ENCODE data around the gene ZC2HC1C.

ZC2HC1C gene

GRCh38 chr14:75063013-75063412, 6.4 kb upstream of the ZC2HC1C start:
- Histone ChIP-seq H3K9me3 (ENCODE audit: control insufficient read depth, insufficient read depth, low read length) (no peaks in the 10 kb centered on the region), H3K79me2 (ENCODE audit: control insufficient read depth, low read length) (peaks cover 27% of the 10 kb centered on the region), H3K4me3 (ENCODE audit: low read length) (peak overlapping the region; percentile 94), H3F3A (ENCODE audit: control insufficient read depth, insufficient read depth) (peaks cover 6% of the 10 kb centered on the region), H4K20me1 (ENCODE audit: control insufficient read depth, insufficient read depth, low read depth, low read length) (no peaks in the 10 kb centered on the region), H3K27me3 (ENCODE audit: control insufficient read depth, low read length) (no peaks in the 10 kb centered on the region), H3K36me3 (ENCODE audit: control insufficient read depth, low read length) (peaks cover 27% of the 10 kb centered on the region), H3K4me2 (ENCODE audit: low read length) (peak overlapping the region; percentile 87), H3K4me1 (ENCODE audit: control insufficient read depth, low read length) (peaks cover 19% of the 10 kb centered on the region), H3K9me2 (replicated peaks; ENCODE audit: control insufficient read depth, low read length) (no peaks in the 10 kb centered on the region), H3K27ac (ENCODE audit: low read depth, low read length) (no peak overlapping the region)
- TF ChIP-seq CTCF (IDR thresholded peaks at IDR 0.05; ENCODE audit: low read depth, low read length, poor library complexity, severe bottlenecking) (no peak), EZH2phosphoT487 (IDR thresholded peaks at IDR 0.05; ENCODE audit: borderline replicate concordance, low read length) (no peak)

- Histone ChIP-seq H3K4me1 (ENCODE audit: control insufficient read depth, low read length) (peaks cover 25% of the 10 kb centered on the region), H3F3A (ENCODE audit: control insufficient read depth, insufficient read depth) (peaks cover 6% of the 10 kb centered on the region), H3K9me3 (ENCODE audit: control insufficient read depth, insufficient read depth, low read length) (no peaks in the 10 kb centered on the region), H3K27ac (ENCODE audit: low read depth, low read length) (no peak within 1 kb of the TSS), H3K4me3 (ENCODE audit: low read length) (peak within 1 kb of the TSS; percentile 94), H3K4me2 (ENCODE audit: low read length) (peak within 1 kb of the TSS; percentile 87), H3K79me2 (ENCODE audit: control insufficient read depth, low read length) (peaks cover 34% of the 10 kb centered on the region), H3K36me3 (ENCODE audit: control insufficient read depth, low read length) (peaks cover 27% of the 10 kb centered on the region), H4K20me1 (ENCODE audit: control insufficient read depth, insufficient read depth, low read depth, low read length) (no peaks in the 10 kb centered on the region), H3K9me2 (replicated peaks; ENCODE audit: control insufficient read depth, low read length) (no peaks in the 10 kb centered on the region), H3K27me3 (ENCODE audit: control insufficient read depth, low read length) (no peaks in the 10 kb centered on the region)
- TF ChIP-seq CTCF (IDR thresholded peaks at IDR 0.05; ENCODE audit: low read depth, low read length, poor library complexity, severe bottlenecking) (no peak), EZH2phosphoT487 (IDR thresholded peaks at IDR 0.05; ENCODE audit: borderline replicate concordance, low read length) (no peak)
These were observed 5.8 kb upstream of the ZC2HC1C start, which contains the start of gene ACYP1 for GRCh38 chr14:75063491-75064204. ACYP1 (minus strand) TSS chr14:75064024; CDS start chr14:75063553, 471 bp downstream.

GRCh38 chr14:75064205-75064567, 5.3 kb upstream of the ZC2HC1C start:
- Histone ChIP-seq H3K27me3 (ENCODE audit: control insufficient read depth, low read length) (no peaks in the 10 kb centered on the region), H3K36me3 (ENCODE audit: control insufficient read depth, low read length) (peaks cover 25% of the 10 kb centered on the region), H3K79me2 (ENCODE audit: control insufficient read depth, low read length) (peaks cover 35% of the 10 kb centered on the region), H3K27ac (ENCODE audit: low read depth, low read length) (no peak overlapping the region), H3K4me3 (ENCODE audit: low read length) (peak overlapping the region; percentile 94), H3K4me2 (ENCODE audit: low read length) (peak overlapping the region; percentile 87), H3K9me2 (replicated peaks; ENCODE audit: control insufficient read depth, low read length) (no peaks in the 10 kb centered on the region), H3K4me1 (ENCODE audit: control insufficient read depth, low read length) (peaks cover 30% of the 10 kb centered on the region), H4K20me1 (ENCODE audit: control insufficient read depth, insufficient read depth, low read depth, low read length) (no peaks in the 10 kb centered on the region), H3F3A (ENCODE audit: control insufficient read depth, insufficient read depth) (peaks cover 6% of the 10 kb centered on the region), H3K9me3 (ENCODE audit: control insufficient read depth, insufficient read depth, low read length) (no peaks in the 10 kb centered on the region)
- no peak for TF ChIP-seq EZH2phosphoT487 (IDR thresholded peaks at IDR 0.05; ENCODE audit: borderline replicate concordance, low read length)

- H3F3A ChIP-seq (ENCODE audit: control insufficient read depth, insufficient read depth) = peaks cover 6% of the 10 kb centered on the region
- peaks cover 35% of the 10 kb centered on the region for H3K4me1 ChIP-seq (ENCODE audit: control insufficient read depth, low read length)
- H3K79me2 ChIP-seq (ENCODE audit: control insufficient read depth, low read length) = peaks cover 24% of the 10 kb centered on the region
- H4K20me1 ChIP-seq (ENCODE audit: control insufficient read depth, insufficient read depth, low read depth, low read length) = no peaks in the 10 kb centered on the region
- no peak overlapping the region for H3K4me2 ChIP-seq (ENCODE audit: low read length)
- TF ChIP-seq CTCF (IDR thresholded peaks at IDR 0.05; ENCODE audit: low read depth, low read length, poor library complexity, severe bottlenecking) (no peak), EZH2phosphoT487 (IDR thresholded peaks at IDR 0.05; ENCODE audit: borderline replicate concordance, low read length) (no peak)
- H3K27ac ChIP-seq (ENCODE audit: low read depth, low read length) = no peak overlapping the region
- H3K4me3 ChIP-seq (ENCODE audit: low read length) = no peak overlapping the region
- no peaks in the 10 kb centered on the region for H3K27me3 ChIP-seq (ENCODE audit: control insufficient read depth, low read length)
- H3K36me3 ChIP-seq (ENCODE audit: control insufficient read depth, low read length) = peaks cover under 1% of the 10 kb centered on the region
- no peaks in the 10 kb centered on the region for H3K9me2 ChIP-seq (replicated peaks; ENCODE audit: control insufficient read depth, low read length)
- no peaks in the 10 kb centered on the region for H3K9me3 ChIP-seq (ENCODE audit: control insufficient read depth, insufficient read depth, low read length)
These were observed 2.8 kb upstream of the ZC2HC1C start for GRCh38 chr14:75066691-75067090.
